Fibroblast of mammary gland (primary cell): ENCODE data around the gene COG8.

ENCODE experiments used
- DNase-seq: peaks from one replicate; pipeline ENCODE4 v3.0.0-alpha.2; 2010; ENCODE audit warnings: low read depth
- H3K4me3 ChIP-seq: 2 replicates; pipeline ENCODE4 v1.5.1; 2011; ENCODE audit warnings: low read depth, mild to moderate bottlenecking, low read length, moderate library complexity; ENCODE audit not compliant: control insufficient read depth
- CTCF ChIP-seq: conservative IDR thresholded peaks from 2 replicates; pipeline ENCODE4 v1.5.1; 2011; ENCODE audit warnings: low read depth, low read length, inconsistent platforms; ENCODE audit not compliant: control insufficient read depth, insufficient read depth

Gene COG8

GRCh38 chr16:69348222-69348621, 8.9 kb upstream of the COG8 start:
- H3K4me3 ChIP-seq, result no peak overlapping the region
- DNase-seq, result no peak
- TF ChIP-seq CTCF, result no peak

GRCh38 chr16:69346683-69347082, 7.3 kb upstream of the COG8 start:
- no peak overlapping the region for H3K4me3 ChIP-seq
- TF ChIP-seq CTCF, result no peak
- DNase-seq, result no peak

GRCh38 chr16:69345923-69346322, 6.6 kb upstream of the COG8 start:
- no peak for DNase-seq
- TF ChIP-seq CTCF, result no peak
- H3K4me3 ChIP-seq, result no peak overlapping the region

GRCh38 chr16:69344171-69344570, 4.8 kb upstream of the COG8 start:
- no peak for DNase-seq
- no peak for TF ChIP-seq CTCF
- no peak overlapping the region for H3K4me3 ChIP-seq

GRCh38 chr16:69340095-69340644, 806 bp upstream of the COG8 start:
- no peak for TF ChIP-seq CTCF
- DNase-seq, result no peak
- peak overlapping the region; percentile 78 for H3K4me3 ChIP-seq

- peak overlapping the region; percentile 78 for H3K4me3 ChIP-seq
- no peak for TF ChIP-seq CTCF
- DNase-seq, result no peak
Measured at GRCh38 chr16:69338557-69339288, 641 bp downstream of the COG8 start.

- H3K4me3 ChIP-seq, result no peak overlapping the region
- no peak for DNase-seq
- TF ChIP-seq CTCF, result no peak
Measured at GRCh38 chr16:69334696-69335095, 4.7 kb downstream of the COG8 start.
